ENCODE measurements around the gene MORC2. TPM values are rescaled to one million over a fixed set of nuclear protein-coding genes. Genes with fewer than 3 reads are reported as not detected.

The MORC2 gene
- total RNA-seq, 2 experiments from 2014 or later: 22.9 to 35.6 TPM

- H3K36me3 ChIP-seq (ENCODE audit: insufficient read depth, low read length): peaks cover 15% of the 10 kb centered on the region
- H3K4me3 ChIP-seq (ENCODE audit: low read depth, low read length, poor library complexity, severe bottlenecking): no peak overlapping the region
- H4K20me1 ChIP-seq (ENCODE audit: insufficient read depth, low read length): no peaks in the 10 kb centered on the region
- TF ChIP-seq EZH2phosphoT487 (IDR thresholded peaks at IDR 0.05; ENCODE audit: borderline replicate concordance, low read depth, low read length) (no peak), CTCF (conservative IDR thresholded peaks at IDR 0.05; ENCODE audit: low read length) (no peak)
- CTCF ChIA-PET (ENCODE audit: unreplicated experiment): no interaction called here
- no peaks in the 10 kb centered on the region for H3K9me3 ChIP-seq (ENCODE audit: low read length)
- no peak for DNase-seq (ENCODE audit: low spot score)
- POLR2A ChIA-PET: no interaction called here
- BruUV-seq (replicated peaks): no TSS peak
- H3K4me2 ChIP-seq (ENCODE audit: low read length): no peak overlapping the region
- intact Hi-C loops (cut with micrococcal nuclease; ENCODE audit: unreplicated experiment): no loop called here
- H3K9me2 ChIP-seq (ENCODE audit: insufficient read depth, low read length): no peaks in the 10 kb centered on the region
- H3K27ac ChIP-seq (ENCODE audit: low read depth, low read length, poor library complexity, severe bottlenecking): no peak overlapping the region
- no peaks in the 10 kb centered on the region for H3K79me2 ChIP-seq (ENCODE audit: insufficient read depth, low read depth, low read length)
- H3K4me1 ChIP-seq (ENCODE audit: insufficient read depth, low read length, poor library complexity, severe bottlenecking): no peaks in the 10 kb centered on the region
- H2AFZ ChIP-seq (ENCODE audit: low read length): no peak overlapping the region
These were observed 61.6 kb downstream of the MORC2 start for GRCh38 chr22:30906946-30907345.

- no peak overlapping the region for H3K27ac ChIP-seq (ENCODE audit: low read depth, low read length, poor library complexity, severe bottlenecking)
- DNase-seq (ENCODE audit: low spot score): no peak
- no peaks in the 10 kb centered on the region for H3K9me2 ChIP-seq (ENCODE audit: insufficient read depth, low read length)
- TF ChIP-seq CTCF (conservative IDR thresholded peaks at IDR 0.05; ENCODE audit: low read length) (no peak), EZH2phosphoT487 (IDR thresholded peaks at IDR 0.05; ENCODE audit: borderline replicate concordance, low read depth, low read length) (no peak)
- H3K4me3 ChIP-seq (ENCODE audit: low read depth, low read length, poor library complexity, severe bottlenecking): no peak overlapping the region
- CTCF ChIA-PET (ENCODE audit: unreplicated experiment): no interaction called here
- no peaks in the 10 kb centered on the region for H3K4me1 ChIP-seq (ENCODE audit: insufficient read depth, low read length, poor library complexity, severe bottlenecking)
- no TSS peak for BruUV-seq (replicated peaks)
- no peaks in the 10 kb centered on the region for H3K79me2 ChIP-seq (ENCODE audit: insufficient read depth, low read depth, low read length)
- no peak overlapping the region for H3K4me2 ChIP-seq (ENCODE audit: low read length)
- H4K20me1 ChIP-seq (ENCODE audit: insufficient read depth, low read length): no peaks in the 10 kb centered on the region
- POLR2A ChIA-PET: no interaction called here
- H3K9me3 ChIP-seq (ENCODE audit: low read length): no peaks in the 10 kb centered on the region
- no peak overlapping the region for H2AFZ ChIP-seq (ENCODE audit: low read length)
- H3K36me3 ChIP-seq (ENCODE audit: insufficient read depth, low read length): peaks cover 15% of the 10 kb centered on the region
- intact Hi-C loops (cut with micrococcal nuclease; ENCODE audit: unreplicated experiment): no loop called here
These were observed 62.2 kb downstream of the MORC2 start for GRCh38 chr22:30906411-30906810.

- DNase-seq (ENCODE audit: low spot score): no peak
- intact Hi-C loops (cut with micrococcal nuclease; ENCODE audit: unreplicated experiment): no loop called here
- Histone ChIP-seq H3K4me2 (ENCODE audit: low read length) (no peak overlapping the region), H3K4me1 (ENCODE audit: insufficient read depth, low read length, poor library complexity, severe bottlenecking) (no peaks in the 10 kb centered on the region), H3K79me2 (ENCODE audit: insufficient read depth, low read depth, low read length) (no peaks in the 10 kb centered on the region), H3K9me3 (ENCODE audit: low read length) (no peaks in the 10 kb centered on the region), H3K4me3 (ENCODE audit: low read depth, low read length, poor library complexity, severe bottlenecking) (no peak overlapping the region), H3K27ac (ENCODE audit: low read depth, low read length, poor library complexity, severe bottlenecking) (no peak overlapping the region), H4K20me1 (ENCODE audit: insufficient read depth, low read length) (no peaks in the 10 kb centered on the region), H3K36me3 (ENCODE audit: insufficient read depth, low read length) (peaks cover 15% of the 10 kb centered on the region), H2AFZ (ENCODE audit: low read length) (no peak overlapping the region), H3K9me2 (ENCODE audit: insufficient read depth, low read length) (no peaks in the 10 kb centered on the region)
- TF ChIP-seq EZH2phosphoT487 (IDR thresholded peaks at IDR 0.05; ENCODE audit: borderline replicate concordance, low read depth, low read length): no peak
- no peak for TF ChIP-seq CTCF (conservative IDR thresholded peaks at IDR 0.05; ENCODE audit: low read length)
- POLR2A ChIA-PET: no interaction called here
- no TSS peak for BruUV-seq (replicated peaks)
- CTCF ChIA-PET (ENCODE audit: unreplicated experiment): no interaction called here
These were observed 62.8 kb downstream of the MORC2 start for GRCh38 chr22:30905696-30906341.
